HG03139 (cell line): ENCODE results near the gene DIAPH2.

ENCODE experiments used
- ATAC-seq: cut with Tn5 transposase; IDR thresholded peaks from one replicate; pipeline ENCODE4 v1.9.1; 2021; ENCODE audit not compliant: unreplicated experiment

DIAPH2 gene

GRCh38 chrX:97629597-97629985 lies 944.9 kb downstream of the DIAPH2 start:
- ATAC-seq: no peak

GRCh38 chrX:97633798-97634197 lies 949.2 kb downstream of the DIAPH2 start:
- ATAC-seq: no peak

- ATAC-seq: no peak
Measured at GRCh38 chrX:97636473-97637140, 952.0 kb downstream of the DIAPH2 start.

- ATAC-seq: no peak
Measured at GRCh38 chrX:97637289-97637688, 952.6 kb downstream of the DIAPH2 start.

GRCh38 chrX:97638621-97639020 lies 954.0 kb downstream of the DIAPH2 start:
- ATAC-seq: no peak

GRCh38 chrX:97639526-97639925 lies 954.9 kb downstream of the DIAPH2 start:
- no peak for ATAC-seq
